Stomach (tissue), 9 donors: ENCODE results near the gene BRD7. TPM values are rescaled to one million over a fixed set of nuclear protein-coding genes. Genes with fewer than 3 reads are reported as not detected.

Experiments
- DNase-seq, 2 donors: peaks; one replicate each; pipeline versions ENCODE4 v3.0.0 to v3.0.0-alpha.2; 2013 to 2019
- H3K27ac ChIP-seq, 5 donors: fragments of 200-600 bp in 4 of 5; sonication (generic) in 4 of 5; one replicate each; pipeline ENCODE4 v1.5.1; 2013 to 2019; ENCODE audit warnings: mild to moderate bottlenecking in 1 of 5, moderate library complexity in 1 of 5
- H3K27me3 ChIP-seq, 3 donors: fragments of 200-600 bp; sonication (generic); one replicate each; pipeline ENCODE4 v1.5.1; 2017 to 2019; ENCODE audit warnings: mixed run types in 1 of 3
- H3K36me3 ChIP-seq, 4 donors: fragments of 200-600 bp; sonication (generic); 1 replicate in 3 of 4; 2 replicates in 1 of 4; pipeline ENCODE4 v1.5.1; 2016 to 2019
- H3K4me1 ChIP-seq, 4 donors: fragments of 200-600 bp; sonication (generic); one replicate each; pipeline ENCODE4 v1.5.1; 2016 to 2019
- H3K4me3 ChIP-seq, 4 donors: fragments of 200-600 bp; sonication (generic) in 3 of 4; one replicate each; pipeline ENCODE4 v1.5.1; 2016 to 2019; ENCODE audit warnings: mild to moderate bottlenecking in 1 of 4
- H3K9me3 ChIP-seq, 4 donors: fragments of 200-600 bp; sonication (generic); one replicate each; pipeline ENCODE4 v1.5.1; 2016 to 2019
- EP300 ChIP-seq: sonication (generic); formaldehyde crosslinking; IDR thresholded peaks from one replicate; pipeline ENCODE4 v1.6.1; 2017; ENCODE audit warnings: antibody characterized with exemption
- POLR2A ChIP-seq, 4 donors: fragments of 450-650 bp; IDR thresholded peaks; one replicate each; pipeline ENCODE4 v1.6.1; 2016; ENCODE audit warnings: antibody characterized with exemption in 4 of 4, control low read depth in 2 of 4, mild to moderate bottlenecking in 1 of 4, moderate library complexity in 1 of 4
- POLR2AphosphoS5 ChIP-seq, 3 donors: sonication (generic); formaldehyde crosslinking; IDR thresholded peaks; one replicate each; pipeline ENCODE4 v1.6.1; 2016; ENCODE audit warnings: antibody characterized with exemption in 3 of 3
- WGBS, 5 donors: extraction: QIAGEN DNeasy Blood & Tissue Kit in 3 of 5; methylation state at CpG; one replicate each; pipeline versions ENCODE4 v1.1.5 to v1.1.7; 2013 to 2018; 5-methylcytosine and 5-hydroxymethylcytosine counted together
- intact Hi-C: fragments of 100-400 bp; cut with DNase I; formaldehyde crosslinking; loops from one replicate; pipeline ENCODE4 v1.15.1; 2023; ENCODE audit warnings: low total_unique reads
- polyA plus RNA-seq, 3 donors: library from polyadenylated mRNA; stranded (reverse); fragments of 200-250 nt; gene quantifications; one replicate each; pipeline ENCODE4 v1.2.3, GENCODE V29; 2013
- total RNA-seq, 5 donors: library from RNA; depleted of rRNA; stranded (reverse); fragments of >200 nt; gene quantifications; one replicate each; pipeline versions ENCODE4 v1.1.0 to v1.2.3, GENCODE V29; 2014 to 2016
- TF ChIP-seq, protein P1 (sequence below), 7 experiments: fragments of 450-650 bp in 4 of 7; fragments of 200-600 bp in 3 of 7; sonication (generic) in 3 of 7; IDR thresholded peaks; one replicate each; pipeline ENCODE4 v1.5.1; 2016 to 2019; ENCODE audit warnings: antibody characterized with exemption in 7 of 7, control low read depth in 2 of 7, mild to moderate bottlenecking in 1 of 7
- donor health status: healthy with polysubstance abuse.
- donor health status: Bipolar disorder and iron deficiency.
- donor health status: healthy.

Gene BRD7
- total and polyA plus RNA-seq, 8 donors: 9.3 to 71.8 (median 37.3) TPM

DNA sequence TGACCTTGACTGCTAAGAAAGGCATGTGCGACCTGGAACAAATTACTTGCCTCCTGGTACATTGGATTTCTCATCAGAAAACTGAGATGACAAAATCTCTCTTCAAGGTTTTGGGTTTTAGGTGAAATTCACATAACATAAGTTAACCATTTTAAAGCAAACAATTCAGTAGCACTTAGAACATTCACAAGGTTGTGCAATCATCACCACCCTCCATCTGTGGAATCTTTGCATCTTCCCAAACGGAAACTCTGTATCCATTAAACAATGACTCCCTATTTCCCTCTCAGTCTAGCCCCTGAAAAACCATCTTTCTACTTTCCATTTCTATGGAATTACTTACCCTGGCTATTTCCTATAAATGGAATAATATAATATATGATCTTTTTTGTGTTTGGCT lies 42.2 kb upstream of the BRD7 start:
- DNase-seq: no peak
- Histone ChIP-seq H3K27me3 (no peaks in the 10 kb centered on the region), H3K4me1 (no peaks in the 10 kb centered on the region), H3K27ac (no peak overlapping the region), H3K4me3 (no peak overlapping the region), H3K36me3 (no peaks in the 10 kb centered on the region), H3K9me3 (peaks cover 0 to 6% (median 2%) of the 10 kb centered on the region in 4 donors)
- no peak for TF ChIP-seq EP300
- no peak for TF ChIP-seq POLR2AphosphoS5 (IDR thresholded peaks at IDR 0.05)
- no peak for TF ChIP-seq POLR2A (IDR thresholded peaks at IDR 0.05)
- TF ChIP-seq, protein P1, sequence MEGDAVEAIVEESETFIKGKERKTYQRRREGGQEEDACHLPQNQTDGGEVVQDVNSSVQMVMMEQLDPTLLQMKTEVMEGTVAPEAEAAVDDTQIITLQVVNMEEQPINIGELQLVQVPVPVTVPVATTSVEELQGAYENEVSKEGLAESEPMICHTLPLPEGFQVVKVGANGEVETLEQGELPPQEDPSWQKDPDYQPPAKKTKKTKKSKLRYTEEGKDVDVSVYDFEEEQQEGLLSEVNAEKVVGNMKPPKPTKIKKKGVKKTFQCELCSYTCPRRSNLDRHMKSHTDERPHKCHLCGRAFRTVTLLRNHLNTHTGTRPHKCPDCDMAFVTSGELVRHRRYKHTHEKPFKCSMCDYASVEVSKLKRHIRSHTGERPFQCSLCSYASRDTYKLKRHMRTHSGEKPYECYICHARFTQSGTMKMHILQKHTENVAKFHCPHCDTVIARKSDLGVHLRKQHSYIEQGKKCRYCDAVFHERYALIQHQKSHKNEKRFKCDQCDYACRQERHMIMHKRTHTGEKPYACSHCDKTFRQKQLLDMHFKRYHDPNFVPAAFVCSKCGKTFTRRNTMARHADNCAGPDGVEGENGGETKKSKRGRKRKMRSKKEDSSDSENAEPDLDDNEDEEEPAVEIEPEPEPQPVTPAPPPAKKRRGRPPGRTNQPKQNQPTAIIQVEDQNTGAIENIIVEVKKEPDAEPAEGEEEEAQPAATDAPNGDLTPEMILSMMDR (IDR thresholded peaks at IDR 0.05): no peak
- 76 to 94% (median 87%) methylated on average over 2 of the region's 2 CpGs for WGBS, 5 donors
- intact Hi-C loops: no loop called here

DNA sequence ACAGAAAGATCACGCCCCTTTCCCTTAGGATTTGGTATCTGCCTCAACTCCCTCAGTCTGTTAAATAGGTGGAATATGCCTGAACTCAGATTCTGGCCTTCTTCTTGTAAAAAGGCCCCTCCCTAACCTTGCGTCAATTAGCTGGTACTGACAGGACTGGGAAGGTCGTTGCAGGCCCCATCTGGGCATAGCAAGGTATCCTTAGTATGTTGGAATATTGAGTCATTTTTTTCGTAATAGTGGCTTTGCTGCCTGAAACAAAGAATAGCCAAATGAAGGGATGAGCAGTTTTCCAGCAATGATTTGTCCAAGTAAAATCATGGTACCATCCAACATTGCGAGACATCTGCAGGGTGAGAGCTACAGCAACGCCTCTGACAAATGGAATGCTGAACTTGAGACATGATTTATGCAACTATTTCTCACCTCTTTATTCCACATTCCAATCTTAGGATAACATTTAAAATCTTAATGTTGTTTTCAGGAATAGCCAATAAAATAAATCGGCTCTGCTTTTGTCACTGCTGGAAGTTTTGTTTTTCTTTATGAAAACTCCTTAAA lies 39.3 kb upstream of the BRD7 start:
- H3K27ac ChIP-seq: no peak overlapping the region
- H3K4me3 ChIP-seq: no peak overlapping the region
- no peak for DNase-seq
- no peaks in the 10 kb centered on the region for H3K27me3 ChIP-seq
- 52 to 85% (median 76%) methylated on average over 7 of the region's 7 CpGs for WGBS, 5 donors
- intact Hi-C loops: no loop called here
- TF ChIP-seq EP300 (no peak), POLR2AphosphoS5 (IDR thresholded peaks at IDR 0.05) (no peak), POLR2A (IDR thresholded peaks at IDR 0.05) (no peak)
- TF ChIP-seq, protein P1 (IDR thresholded peaks at IDR 0.05): no peak
- no peaks in the 10 kb centered on the region for H3K9me3 ChIP-seq
- H3K4me1 ChIP-seq: no peaks in the 10 kb centered on the region
- no peaks in the 10 kb centered on the region for H3K36me3 ChIP-seq

DNA sequence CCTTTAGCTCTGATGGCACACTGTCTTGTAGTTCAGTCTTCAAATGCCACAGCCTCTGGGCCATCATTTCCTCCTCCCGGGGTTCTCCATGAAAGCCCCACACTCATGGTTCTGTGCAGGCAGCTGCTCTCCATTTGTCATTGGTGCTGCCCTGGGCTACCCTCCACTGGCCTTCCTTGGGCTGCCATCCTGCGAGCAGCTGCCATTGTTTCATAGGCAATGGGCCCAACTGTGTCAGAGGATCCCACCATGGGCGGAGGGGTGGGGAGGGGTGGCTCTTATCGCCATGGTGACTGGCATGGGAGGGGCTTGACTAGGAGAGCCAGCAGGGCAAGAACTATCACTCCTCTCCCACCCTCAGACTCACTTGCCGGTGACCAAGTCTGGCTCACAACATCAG lies 38.6 kb upstream of the BRD7 start:
- DNase-seq: no peak
- TF ChIP-seq POLR2AphosphoS5 (IDR thresholded peaks at IDR 0.05) (no peak), POLR2A (IDR thresholded peaks at IDR 0.05) (no peak), EP300 (no peak)
- TF ChIP-seq, protein P1 (IDR thresholded peaks at IDR 0.05): no peak
- no peaks in the 10 kb centered on the region for H3K27me3 ChIP-seq
- 56 to 73% (median 71%) methylated on average over 4 to 5 of the region's 5 CpGs for whole genome bisulfite sequencing, 5 donors
- no peak overlapping the region for H3K27ac ChIP-seq
- intact Hi-C loops: no loop called here
- no peaks in the 10 kb centered on the region for H3K4me1 ChIP-seq
- no peaks in the 10 kb centered on the region for H3K9me3 ChIP-seq
- no peak overlapping the region for H3K4me3 ChIP-seq
- no peaks in the 10 kb centered on the region for H3K36me3 ChIP-seq

DNA sequence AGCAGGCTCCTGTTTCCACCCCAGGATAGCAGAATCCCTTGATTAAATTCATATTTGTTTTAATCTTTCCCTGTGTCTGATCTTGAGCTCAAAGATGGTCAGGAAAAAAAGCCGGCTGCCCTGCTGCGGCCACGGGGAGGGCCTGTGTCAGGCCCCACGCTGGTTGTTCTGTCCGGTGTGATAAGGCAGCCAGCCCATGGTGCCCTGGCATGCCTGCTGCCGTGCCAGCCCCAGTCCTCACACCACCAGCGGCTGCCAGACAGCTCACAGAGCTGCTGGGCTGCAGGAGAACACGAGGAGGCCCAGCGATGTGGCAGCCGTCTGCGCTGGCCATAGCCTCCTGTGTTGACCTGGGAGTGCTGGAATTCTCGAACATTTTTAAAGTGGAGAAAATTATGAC lies 34.7 kb upstream of the BRD7 start:
- 47 to 75% (median 68%) methylated on average over 11 to 12 of the region's 12 CpGs for WGBS, 5 donors
- Histone ChIP-seq H3K27me3 (no peaks in the 10 kb centered on the region), H3K9me3 (no peaks in the 10 kb centered on the region), H3K27ac (no peak overlapping the region), H3K36me3 (no peaks in the 10 kb centered on the region), H3K4me1 (no peaks in the 10 kb centered on the region), H3K4me3 (no peak overlapping the region)
- intact Hi-C loops: no loop called here
- peak in 1 of 2 donors; percentile 67 for DNase-seq
- TF ChIP-seq POLR2A (IDR thresholded peaks at IDR 0.05) (no peak), EP300 (no peak), POLR2AphosphoS5 (IDR thresholded peaks at IDR 0.05) (no peak)
- TF ChIP-seq, protein P1 (IDR thresholded peaks at IDR 0.05): no peak
